ENCODE results near the gene BTNL9.
"Not testable (repeated sequence)": the region's sequence is repeated elsewhere in the genome, so short reads cannot be mapped to it uniquely, and the experiment has no call there.

Gene BTNL9

GRCh38 chr5:181101030-181101641, 61.1 kb downstream of the BTNL9 start:
- DNase-seq, result not testable (repeated sequence)

- DNase-seq, result not testable (repeated sequence)
Measured at GRCh38 chr5:181101930-181102674, 62.0 kb downstream of the BTNL9 start.

- not testable (repeated sequence) for DNase-seq
Measured at GRCh38 chr5:181104259-181104568, 64.1 kb downstream of the BTNL9 start.

GRCh38 chr5:181104606-181105390, 64.7 kb downstream of the BTNL9 start:
- not testable (repeated sequence) for DNase-seq

- no peak for DNase-seq
Measured at GRCh38 chr5:181105391-181106025, 65.4 kb downstream of the BTNL9 start.

- no peak for DNase-seq
Measured at GRCh38 chr5:181107699-181108098, 67.6 kb downstream of the BTNL9 start.

GRCh38 chr5:181108578-181109165, 68.6 kb downstream of the BTNL9 start:
- DNase-seq, result no peak

- no peak for DNase-seq
Measured at GRCh38 chr5:181109489-181110013, 69.5 kb downstream of the BTNL9 start.

- no peak for DNase-seq
Measured at GRCh38 chr5:181111010-181111409, 70.9 kb downstream of the BTNL9 start.
